Measurements from ENCODE around the gene PPP2R2C. TPM values are rescaled to one million over a fixed set of nuclear protein-coding genes. Genes with fewer than 3 reads are reported as not detected.

The PPP2R2C gene
- polyA plus RNA-seq, 3 donors from 2014 or later, result not detected

GRCh38 chr4:6338951-6339817, 133.2 kb downstream of the PPP2R2C start:
- Mint-ChIP-seq H3K27ac (peak overlapping the region in 3 of 6 donors; percentile 16 to 87 (median 29)), H3K36me3 (no peaks in the 10 kb centered on the region), H3K9me3 (no peaks in the 10 kb centered on the region), H3K4me3 (peak overlapping the region; percentile 21 to 92 (median 84)), H3K4me1 (peaks cover 28 to 38% of the 10 kb centered on the region in 2 donors), H3K27me3 (ENCODE audit: low read depth in 3 of 3) (peaks cover 5 to 12% (median 5%) of the 10 kb centered on the region in 3 donors)
- no peak for DNase-seq

GRCh38 chr4:6338175-6338950, 134.1 kb downstream of the PPP2R2C start:
- H3K4me1 Mint-ChIP-seq, result peaks cover 28 to 38% of the 10 kb centered on the region in 2 donors
- H3K36me3 Mint-ChIP-seq, result no peaks in the 10 kb centered on the region
- peaks cover 5 to 12% (median 5%) of the 10 kb centered on the region in 3 donors for H3K27me3 Mint-ChIP-seq (ENCODE audit: low read depth in 3 of 3)
- H3K27ac Mint-ChIP-seq, result peak overlapping the region in 5 of 6 donors; percentile 3 to 74 (median 54)
- peak; percentile 17 to 44 (median 30) for DNase-seq
- peak overlapping the region; percentile 76 to 92 (median 84) for H3K4me3 Mint-ChIP-seq
- H3K9me3 Mint-ChIP-seq, result no peaks in the 10 kb centered on the region

GRCh38 chr4:6337331-6337935, 135.0 kb downstream of the PPP2R2C start:
- H3K36me3 Mint-ChIP-seq, result no peaks in the 10 kb centered on the region
- peak overlapping the region in 3 of 6 donors; percentile 3 to 74 (median 69) for H3K27ac Mint-ChIP-seq
- H3K4me1 Mint-ChIP-seq, result peaks cover 28 to 40% of the 10 kb centered on the region in 2 donors
- no peak for DNase-seq
- peaks cover 5 to 12% (median 5%) of the 10 kb centered on the region in 3 donors for H3K27me3 Mint-ChIP-seq (ENCODE audit: low read depth in 3 of 3)
- H3K4me3 Mint-ChIP-seq, result peak overlapping the region; percentile 76 to 92 (median 84)
- peaks cover 0 to 1% (median 0%) of the 10 kb centered on the region in 6 donors for H3K9me3 Mint-ChIP-seq

- peaks cover 28 to 44% of the 10 kb centered on the region in 2 donors for H3K4me1 Mint-ChIP-seq
Observed at GRCh38 chr4:6336166-6336565, 136.2 kb downstream of the PPP2R2C start.

GRCh38 chr4:6335040-6335590, 137.3 kb downstream of the PPP2R2C start:
- Mint-ChIP-seq H3K27ac (no peak overlapping the region), H3K4me3 (peak overlapping the region in 1 of 5 donors; percentile 52), H3K27me3 (ENCODE audit: low read depth in 3 of 3) (peaks cover 5 to 15% (median 6%) of the 10 kb centered on the region in 3 donors), H3K9me3 (peaks cover 0 to 1% (median 0%) of the 10 kb centered on the region in 6 donors), H3K36me3 (no peaks in the 10 kb centered on the region), H3K4me1 (peaks cover 28 to 38% of the 10 kb centered on the region in 2 donors)
- DNase-seq, result no peak

More at GRCh38 chr4:6336166-6336565, 136.2 kb downstream of the PPP2R2C start:
- Mint-ChIP-seq H3K27ac (no peak overlapping the region), H3K36me3 (no peaks in the 10 kb centered on the region), H3K27me3 (ENCODE audit: low read depth in 3 of 3) (peaks cover 5 to 12% (median 5%) of the 10 kb centered on the region in 3 donors), H3K4me3 (no peak overlapping the region), H3K9me3 (peaks cover 0 to 1% (median 0%) of the 10 kb centered on the region in 6 donors)
- DNase-seq, result no peak

GRCh38 chr4:6334203-6334887, 138.1 kb downstream of the PPP2R2C start:
- DNase-seq, result no peak
- H3K4me3 Mint-ChIP-seq, result no peak overlapping the region
- H3K27me3 Mint-ChIP-seq (ENCODE audit: low read depth in 3 of 3), result peaks cover 5 to 15% (median 6%) of the 10 kb centered on the region in 3 donors
- H3K4me1 Mint-ChIP-seq, result peaks cover 26 to 36% of the 10 kb centered on the region in 2 donors
- no peak overlapping the region for H3K27ac Mint-ChIP-seq
- peaks cover 0 to 1% (median 0%) of the 10 kb centered on the region in 6 donors for H3K9me3 Mint-ChIP-seq
- H3K36me3 Mint-ChIP-seq, result no peaks in the 10 kb centered on the region

GRCh38 chr4:6333301-6334202, 138.9 kb downstream of the PPP2R2C start:
- peaks cover 18 to 28% of the 10 kb centered on the region in 2 donors for H3K4me1 Mint-ChIP-seq
- DNase-seq, result no peak
- peaks cover 0 to 1% (median 0%) of the 10 kb centered on the region in 6 donors for H3K9me3 Mint-ChIP-seq
- H3K36me3 Mint-ChIP-seq, result no peaks in the 10 kb centered on the region
- no peak overlapping the region for H3K27ac Mint-ChIP-seq
- H3K4me3 Mint-ChIP-seq, result no peak overlapping the region
- peaks cover 5 to 15% (median 5%) of the 10 kb centered on the region in 3 donors for H3K27me3 Mint-ChIP-seq (ENCODE audit: low read depth in 3 of 3)

- Mint-ChIP-seq H3K9me3 (peaks cover 0 to 1% (median 0%) of the 10 kb centered on the region in 6 donors), H3K4me1 (peaks cover 9 to 19% of the 10 kb centered on the region in 2 donors), H3K27me3 (ENCODE audit: low read depth in 3 of 3) (peaks cover 3 to 13% (median 4%) of the 10 kb centered on the region in 3 donors), H3K4me3 (no peak overlapping the region), H3K27ac (no peak overlapping the region), H3K36me3 (no peaks in the 10 kb centered on the region)
- DNase-seq, result no peak
Observed at GRCh38 chr4:6332669-6333050, 139.8 kb downstream of the PPP2R2C start.

GRCh38 chr4:6332042-6332668, 140.3 kb downstream of the PPP2R2C start:
- peaks cover 0 to 1% (median 0%) of the 10 kb centered on the region in 6 donors for H3K9me3 Mint-ChIP-seq
- peaks cover 4 to 14% of the 10 kb centered on the region in 2 donors for H3K4me1 Mint-ChIP-seq
- H3K27me3 Mint-ChIP-seq (ENCODE audit: low read depth in 3 of 3), result peaks cover 3 to 12% (median 4%) of the 10 kb centered on the region in 3 donors
- peak; percentile 28 to 42 (median 35) for DNase-seq
- no peak overlapping the region for H3K4me3 Mint-ChIP-seq
- no peaks in the 10 kb centered on the region for H3K36me3 Mint-ChIP-seq
- H3K27ac Mint-ChIP-seq, result no peak overlapping the region

GRCh38 chr4:6331468-6331867, 140.9 kb downstream of the PPP2R2C start:
- H3K27ac Mint-ChIP-seq, result no peak overlapping the region
- H3K27me3 Mint-ChIP-seq (ENCODE audit: low read depth in 3 of 3), result peaks cover 3 to 10% (median 4%) of the 10 kb centered on the region in 3 donors
- H3K4me3 Mint-ChIP-seq, result no peak overlapping the region
- H3K36me3 Mint-ChIP-seq, result no peaks in the 10 kb centered on the region
- DNase-seq, result no peak
- H3K9me3 Mint-ChIP-seq, result peaks cover 0 to 1% (median 0%) of the 10 kb centered on the region in 6 donors
- H3K4me1 Mint-ChIP-seq, result peaks cover 0 to 12% of the 10 kb centered on the region in 2 donors

GRCh38 chr4:6331018-6331417, 141.4 kb downstream of the PPP2R2C start:
- DNase-seq, result peak in 1 of 3 donors; percentile 31
- no peak overlapping the region for H3K27ac Mint-ChIP-seq
- no peak overlapping the region for H3K4me3 Mint-ChIP-seq
- peaks cover 0 to 12% of the 10 kb centered on the region in 2 donors for H3K4me1 Mint-ChIP-seq
- peaks cover 4 to 10% (median 4%) of the 10 kb centered on the region in 3 donors for H3K27me3 Mint-ChIP-seq (ENCODE audit: low read depth in 3 of 3)
- peaks cover 0 to 1% (median 0%) of the 10 kb centered on the region in 6 donors for H3K9me3 Mint-ChIP-seq
- H3K36me3 Mint-ChIP-seq, result no peaks in the 10 kb centered on the region
